GM23338 (cell line): ENCODE results near the gene LRRC75B. TPM values are rescaled to one million over a fixed set of nuclear protein-coding genes. Genes with fewer than 3 reads are reported as not detected.

Experiments
- ATAC-seq: fragments of 200-7000 bp; cut with Tn5 transposase; 3 replicates; pipeline ENCODE4 v1.9.1; 2020
- DNase-seq: peaks from one replicate; pipeline ENCODE4 v3.0.0-alpha.2; 2015; ENCODE audit warnings: low spot score
- H2AFZ ChIP-seq: fragments of 200-600 bp; sonication (generic); 2 replicates; pipeline ENCODE4 v1.8.0; 2016; ENCODE audit warnings: antibody characterized with exemption, mild to moderate bottlenecking, moderate library complexity
- H3F3A ChIP-seq: fragments of 200-600 bp; sonication (generic); replicated peaks from 2 replicates; pipeline ENCODE4 v1.8.0; 2017; ENCODE audit warnings: antibody characterized with exemption, mixed run types, low read depth
- H3K27ac ChIP-seq: fragments of 200-600 bp; sonication (generic); 2 replicates; pipeline ENCODE4 v1.6.1; 2016; ENCODE audit warnings: low read depth
- H3K27me3 ChIP-seq: fragments of 200-600 bp; sonication (generic); 2 replicates; pipeline ENCODE4 v1.8.0; 2016; ENCODE audit warnings: mild to moderate bottlenecking, mixed run types, moderate library complexity; ENCODE audit not compliant: insufficient read depth
- H3K36me3 ChIP-seq: fragments of 200-600 bp; sonication (generic); 2 replicates; pipeline ENCODE4 v1.8.0; 2016; ENCODE audit warnings: mild to moderate bottlenecking; ENCODE audit not compliant: insufficient read depth
- H3K4me1 ChIP-seq: fragments of 200-600 bp; sonication (generic); 2 replicates; pipeline ENCODE4 v1.8.0; 2016; ENCODE audit warnings: mild to moderate bottlenecking, moderate library complexity; ENCODE audit not compliant: insufficient read depth
- H3K4me2 ChIP-seq: fragments of 200-600 bp; sonication (generic); 2 replicates; pipeline ENCODE4 v1.7.1; 2017; ENCODE audit warnings: mixed run types
- H3K4me3 ChIP-seq: fragments of 200-600 bp; sonication (generic); 2 replicates; pipeline ENCODE4 v1.6.1; 2016; ENCODE audit warnings: mixed run types
- H3K79me2 ChIP-seq: fragments of 200-600 bp; sonication (generic); replicated peaks from 2 replicates; pipeline ENCODE4 v1.8.0; 2017; ENCODE audit warnings: mild to moderate bottlenecking; ENCODE audit not compliant: insufficient read depth
- H3K9me2 ChIP-seq: fragments of 200-600 bp; sonication (generic); 2 replicates; pipeline ENCODE4 v1.8.0; 2017; ENCODE audit not compliant: insufficient read depth
- H4K20me1 ChIP-seq: fragments of 200-600 bp; sonication (generic); replicated peaks from 2 replicates; pipeline ENCODE4 v1.8.0; 2017; ENCODE audit warnings: mild to moderate bottlenecking; ENCODE audit not compliant: insufficient read depth
- H3K27ac Mint-ChIP-seq: 2 replicates; pipeline ENCODE4 v1.8.0; 2020; ENCODE audit warnings: inconsistent platforms, mild to moderate bottlenecking, moderate library complexity, mixed read lengths
- H3K27me3 Mint-ChIP-seq: 3 replicates; pipeline ENCODE4 v1.8.0; 2022; ENCODE audit warnings: low read depth, mild to moderate bottlenecking, moderate library complexity, mixed read lengths, inconsistent platforms; ENCODE audit not compliant: insufficient read depth, poor library complexity
- H3K36me3 Mint-ChIP-seq: 3 replicates; pipeline ENCODE4 v1.8.0; 2021; ENCODE audit warnings: low read depth, mild to moderate bottlenecking, inconsistent platforms, moderate library complexity, mixed read lengths
- H3K4me1 Mint-ChIP-seq: 3 replicates; pipeline ENCODE4 v1.8.0; 2020; ENCODE audit warnings: mild to moderate bottlenecking, inconsistent platforms, mixed read lengths
- H3K4me3 Mint-ChIP-seq: 3 replicates; pipeline ENCODE4 v1.8.0; 2021; ENCODE audit warnings: moderate library complexity, mild to moderate bottlenecking, inconsistent platforms, mixed read lengths
- H3K9me3 Mint-ChIP-seq: 3 replicates; pipeline ENCODE4 v1.8.0; 2020; ENCODE audit warnings: moderate library complexity, mild to moderate bottlenecking, inconsistent platforms, mixed read lengths
- EZH2 ChIP-seq: fragments of 200-600 bp; sonication (generic); IDR thresholded peaks from one replicate; pipeline ENCODE4 v1.8.0; 2017; ENCODE audit warnings: antibody characterized with exemption, mild to moderate bottlenecking, low read depth; ENCODE audit not compliant: unreplicated experiment
- EZH2phosphoT487 ChIP-seq: fragments of 200-600 bp; sonication (generic); IDR thresholded peaks from one replicate; pipeline ENCODE4 v1.8.1; 2018; ENCODE audit warnings: antibody characterized with exemption; ENCODE audit not compliant: unreplicated experiment
- JUNB ChIP-seq: IDR thresholded peaks from one replicate; pipeline ENCODE4 v1.6.1; 2016; ENCODE audit warnings: antibody characterized with exemption; ENCODE audit not compliant: unreplicated experiment
- NANOG ChIP-seq: IDR thresholded peaks from 2 replicates; pipeline ENCODE4 v1.6.1; 2016; ENCODE audit warnings: antibody characterized with exemption, borderline replicate concordance
- ZNF114 ChIP-seq: fragments of 250-450 bp; sonication (Bioruptor Pico); IDR thresholded peaks from 2 replicates; pipeline ENCODE4 v1.5.0; 2020; ENCODE audit warnings: mild to moderate bottlenecking, moderate library complexity
- ZNF331 ChIP-seq: fragments of 250-450 bp; sonication (Bioruptor Pico); IDR thresholded peaks from 2 replicates; pipeline ENCODE4 v1.5.0; 2020; ENCODE audit warnings: low read depth, mild to moderate bottlenecking, moderate library complexity
- polyA plus RNA-seq: library from polyadenylated mRNA; unstranded; fragments of >200 nt; fragmentation: Nextera tagmentation; extraction: Ambion mirVana; gene quantifications from 2 replicates; pipeline ENCODE4 v1.2.1, GENCODE V29; 2016
- total RNA-seq: library from RNA; depleted of rRNA; stranded (reverse); fragments of >200 nt; shearing (Covaris generic); gene quantifications from 2 replicates; pipeline ENCODE4 v1.2.3, GENCODE V29; 2014
- TF ChIP-seq, protein P1 (sequence below), 2 experiments: fragments of 200-600 bp in 1 of 2; sonication (generic) in 1 of 2; conservative IDR thresholded peaks; 2 replicates each; pipeline versions ENCODE4 v1.5.1 to v1.6.1; 2016 to 2017; ENCODE audit warnings: antibody characterized with exemption in 2 of 2, low read depth in 2 of 2, mild to moderate bottlenecking in 2 of 2, moderate library complexity in 1 of 2
- TF ChIP-seq, protein P2 (sequence below): IDR thresholded peaks from 2 replicates; pipeline ENCODE4 v1.6.1; 2016; ENCODE audit warnings: antibody characterized with exemption
- TF ChIP-seq, protein P3 (sequence below): IDR thresholded peaks from one replicate; pipeline ENCODE4 v1.6.1; 2018; ENCODE audit warnings: antibody characterized with exemption; ENCODE audit not compliant: unreplicated experiment

LRRC75B gene
- total and polyA plus RNA-seq, 2 experiments from 2014 or later, result 17.6 to 22.1 TPM

DNA sequence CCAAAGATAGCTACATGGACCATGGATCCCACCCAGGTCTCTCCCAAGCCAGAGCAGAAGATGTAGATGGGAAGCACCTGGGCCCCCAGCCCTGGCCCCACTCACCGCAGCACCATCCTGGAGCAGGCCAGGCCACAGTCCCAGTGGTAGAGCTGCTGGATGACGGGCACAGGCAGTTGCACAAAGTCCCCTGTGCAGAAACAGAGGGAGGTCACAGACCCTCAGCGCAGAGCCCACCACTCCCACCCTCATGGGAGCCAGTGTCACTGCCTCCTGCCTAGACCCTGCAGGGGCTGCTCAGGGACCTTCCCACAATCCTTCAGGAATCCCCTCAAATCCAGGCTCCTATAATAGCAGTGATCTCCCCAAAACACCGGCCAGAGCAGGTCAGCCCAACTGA, 44.1 kb downstream of the LRRC75B start:
- Histone ChIP-seq H2AFZ (no peak overlapping the region), H3K36me3 (no peaks in the 10 kb centered on the region; the same call in 1 of the 2 replicates), H4K20me1 (peaks cover 16% of the 10 kb centered on the region), H3K9me2 (no peaks in the 10 kb centered on the region), H3K4me3 (no peak overlapping the region), H3K4me1 (peaks cover 5% of the 10 kb centered on the region; the same call in 1 of the 2 replicates), H3K79me2 (peaks cover 35% of the 10 kb centered on the region), H3K4me2 (no peak overlapping the region), H3F3A (no peaks in the 10 kb centered on the region), H3K27me3 (no peaks in the 10 kb centered on the region), H3K27ac (no peak overlapping the region)
- no peak for DNase-seq
- Mint-ChIP-seq H3K27ac (0 out of 2 replicates have a peak overlapping the region, but pooled peaks have one; percentile 59), H3K9me3 (no peaks in the 10 kb centered on the region), H3K4me1 (peaks cover 9% of the 10 kb centered on the region; the same call in 2 of the 3 replicates), H3K4me3 (no peak overlapping the region), H3K36me3 (peaks cover 33% of the 10 kb centered on the region), H3K27me3 (peaks cover 3% of the 10 kb centered on the region)
- no peak for ATAC-seq
- TF ChIP-seq, protein P1, sequence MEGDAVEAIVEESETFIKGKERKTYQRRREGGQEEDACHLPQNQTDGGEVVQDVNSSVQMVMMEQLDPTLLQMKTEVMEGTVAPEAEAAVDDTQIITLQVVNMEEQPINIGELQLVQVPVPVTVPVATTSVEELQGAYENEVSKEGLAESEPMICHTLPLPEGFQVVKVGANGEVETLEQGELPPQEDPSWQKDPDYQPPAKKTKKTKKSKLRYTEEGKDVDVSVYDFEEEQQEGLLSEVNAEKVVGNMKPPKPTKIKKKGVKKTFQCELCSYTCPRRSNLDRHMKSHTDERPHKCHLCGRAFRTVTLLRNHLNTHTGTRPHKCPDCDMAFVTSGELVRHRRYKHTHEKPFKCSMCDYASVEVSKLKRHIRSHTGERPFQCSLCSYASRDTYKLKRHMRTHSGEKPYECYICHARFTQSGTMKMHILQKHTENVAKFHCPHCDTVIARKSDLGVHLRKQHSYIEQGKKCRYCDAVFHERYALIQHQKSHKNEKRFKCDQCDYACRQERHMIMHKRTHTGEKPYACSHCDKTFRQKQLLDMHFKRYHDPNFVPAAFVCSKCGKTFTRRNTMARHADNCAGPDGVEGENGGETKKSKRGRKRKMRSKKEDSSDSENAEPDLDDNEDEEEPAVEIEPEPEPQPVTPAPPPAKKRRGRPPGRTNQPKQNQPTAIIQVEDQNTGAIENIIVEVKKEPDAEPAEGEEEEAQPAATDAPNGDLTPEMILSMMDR (conservative IDR thresholded peaks at IDR 0.05; ENCODE audit: low read depth in 2 of 2), result no peak
- TF ChIP-seq NANOG, result no peak
- TF ChIP-seq, protein P2, sequence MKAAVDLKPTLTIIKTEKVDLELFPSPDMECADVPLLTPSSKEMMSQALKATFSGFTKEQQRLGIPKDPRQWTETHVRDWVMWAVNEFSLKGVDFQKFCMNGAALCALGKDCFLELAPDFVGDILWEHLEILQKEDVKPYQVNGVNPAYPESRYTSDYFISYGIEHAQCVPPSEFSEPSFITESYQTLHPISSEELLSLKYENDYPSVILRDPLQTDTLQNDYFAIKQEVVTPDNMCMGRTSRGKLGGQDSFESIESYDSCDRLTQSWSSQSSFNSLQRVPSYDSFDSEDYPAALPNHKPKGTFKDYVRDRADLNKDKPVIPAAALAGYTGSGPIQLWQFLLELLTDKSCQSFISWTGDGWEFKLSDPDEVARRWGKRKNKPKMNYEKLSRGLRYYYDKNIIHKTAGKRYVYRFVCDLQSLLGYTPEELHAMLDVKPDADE, result no peak
- TF ChIP-seq, protein P3, sequence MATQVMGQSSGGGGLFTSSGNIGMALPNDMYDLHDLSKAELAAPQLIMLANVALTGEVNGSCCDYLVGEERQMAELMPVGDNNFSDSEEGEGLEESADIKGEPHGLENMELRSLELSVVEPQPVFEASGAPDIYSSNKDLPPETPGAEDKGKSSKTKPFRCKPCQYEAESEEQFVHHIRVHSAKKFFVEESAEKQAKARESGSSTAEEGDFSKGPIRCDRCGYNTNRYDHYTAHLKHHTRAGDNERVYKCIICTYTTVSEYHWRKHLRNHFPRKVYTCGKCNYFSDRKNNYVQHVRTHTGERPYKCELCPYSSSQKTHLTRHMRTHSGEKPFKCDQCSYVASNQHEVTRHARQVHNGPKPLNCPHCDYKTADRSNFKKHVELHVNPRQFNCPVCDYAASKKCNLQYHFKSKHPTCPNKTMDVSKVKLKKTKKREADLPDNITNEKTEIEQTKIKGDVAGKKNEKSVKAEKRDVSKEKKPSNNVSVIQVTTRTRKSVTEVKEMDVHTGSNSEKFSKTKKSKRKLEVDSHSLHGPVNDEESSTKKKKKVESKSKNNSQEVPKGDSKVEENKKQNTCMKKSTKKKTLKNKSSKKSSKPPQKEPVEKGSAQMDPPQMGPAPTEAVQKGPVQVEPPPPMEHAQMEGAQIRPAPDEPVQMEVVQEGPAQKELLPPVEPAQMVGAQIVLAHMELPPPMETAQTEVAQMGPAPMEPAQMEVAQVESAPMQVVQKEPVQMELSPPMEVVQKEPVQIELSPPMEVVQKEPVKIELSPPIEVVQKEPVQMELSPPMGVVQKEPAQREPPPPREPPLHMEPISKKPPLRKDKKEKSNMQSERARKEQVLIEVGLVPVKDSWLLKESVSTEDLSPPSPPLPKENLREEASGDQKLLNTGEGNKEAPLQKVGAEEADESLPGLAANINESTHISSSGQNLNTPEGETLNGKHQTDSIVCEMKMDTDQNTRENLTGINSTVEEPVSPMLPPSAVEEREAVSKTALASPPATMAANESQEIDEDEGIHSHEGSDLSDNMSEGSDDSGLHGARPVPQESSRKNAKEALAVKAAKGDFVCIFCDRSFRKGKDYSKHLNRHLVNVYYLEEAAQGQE, result no peak

DNA sequence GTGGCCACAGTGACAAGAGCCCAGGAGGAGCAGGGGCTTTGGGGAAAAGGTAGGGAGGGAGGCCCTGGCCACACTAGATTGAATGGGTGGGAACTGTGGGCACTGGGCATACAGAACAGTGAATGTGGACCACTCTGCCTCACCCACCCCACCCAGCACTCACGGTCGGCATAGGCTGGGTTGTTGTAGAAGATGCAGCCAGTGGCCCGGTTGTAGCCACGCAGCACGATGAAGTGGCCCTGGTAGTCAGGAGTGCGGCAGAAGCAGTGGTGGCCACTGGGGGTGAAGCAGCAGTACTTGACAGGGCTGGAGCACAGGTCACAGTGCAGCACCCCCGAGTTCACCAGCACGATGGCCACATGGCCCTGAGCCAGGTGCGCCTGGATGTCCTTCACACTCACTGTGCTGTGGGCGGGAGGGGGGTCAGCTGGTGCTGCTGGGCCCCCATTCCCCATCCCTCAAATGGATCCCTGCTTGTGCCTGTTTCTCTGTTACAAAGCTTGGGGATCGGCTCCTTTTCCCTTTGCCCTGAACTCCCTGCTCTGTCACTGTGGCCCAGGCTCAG, 49.1 kb downstream of the LRRC75B start:
- H3K79me2 ChIP-seq, result no peaks in the 10 kb centered on the region
- no peaks in the 10 kb centered on the region; the same call in 1 of the 2 replicates for H3K36me3 ChIP-seq
- no peak overlapping the region for H3K4me2 ChIP-seq
- H3K4me3 ChIP-seq, result no peak overlapping the region
- no peaks in the 10 kb centered on the region for H3K4me1 ChIP-seq
- no peaks in the 10 kb centered on the region for H3K27me3 ChIP-seq
- peaks cover 5% of the 10 kb centered on the region; the same call in 1 of the 2 replicates for H4K20me1 ChIP-seq
- H3F3A ChIP-seq, result no peaks in the 10 kb centered on the region
- peaks cover 59% of the 10 kb centered on the region for H3K36me3 Mint-ChIP-seq
- peaks cover 7% of the 10 kb centered on the region for H3K27me3 Mint-ChIP-seq
- H3K4me1 Mint-ChIP-seq, result no peaks in the 10 kb centered on the region
- H3K9me2 ChIP-seq, result no peaks in the 10 kb centered on the region
- H3K9me3 Mint-ChIP-seq, result no peaks in the 10 kb centered on the region
- DNase-seq (no peak), ATAC-seq (no peak)
- no peak overlapping the region for H3K27ac Mint-ChIP-seq
- no peak overlapping the region for H3K27ac ChIP-seq
- H2AFZ ChIP-seq, result no peak overlapping the region
- H3K4me3 Mint-ChIP-seq, result no peak overlapping the region
- TF ChIP-seq JUNB (no peak), ZNF114 (CRISPR knock-in tag) (no peak), EZH2 (no peak), NANOG (no peak), ZNF331 (no peak), EZH2phosphoT487 (no peak)
- TF ChIP-seq, protein P2, result no peak
- TF ChIP-seq, protein P1 (conservative IDR thresholded peaks at IDR 0.05; ENCODE audit: low read depth in 2 of 2), result no peak
